GM21515 (cell line): ENCODE measurements around the gene SH3GLB1.

ENCODE experiments used
- ATAC-seq: cut with Tn5 transposase; IDR thresholded peaks from one replicate; pipeline ENCODE4 v1.9.1; 2021; ENCODE audit not compliant: unreplicated experiment

SH3GLB1 gene

GRCh38 chr1:86773341-86774288 is 69.2 kb downstream of the SH3GLB1 start:
- peak; percentile 14 for ATAC-seq

- ATAC-seq: peak; percentile 82
Measured at GRCh38 chr1:86774305-86775295, 70.2 kb downstream of the SH3GLB1 start.

- ATAC-seq: no peak
Measured at GRCh38 chr1:86775395-86775794, 71.0 kb downstream of the SH3GLB1 start.

GRCh38 chr1:86776108-86776507 is 71.7 kb downstream of the SH3GLB1 start:
- ATAC-seq: no peak

GRCh38 chr1:86778569-86779239 is 74.3 kb downstream of the SH3GLB1 start:
- ATAC-seq: no peak

GRCh38 chr1:86779308-86780191 is 75.2 kb downstream of the SH3GLB1 start:
- no peak for ATAC-seq

GRCh38 chr1:86782482-86782881 is 78.1 kb downstream of the SH3GLB1 start:
- ATAC-seq: no peak

- ATAC-seq: no peak
Measured at GRCh38 chr1:86787621-86788020, 83.2 kb downstream of the SH3GLB1 start.

- ATAC-seq: no peak
Measured at GRCh38 chr1:86788300-86789206, 84.2 kb downstream of the SH3GLB1 start.

GRCh38 chr1:86795316-86795715 is 90.9 kb downstream of the SH3GLB1 start:
- no peak for ATAC-seq
